Measurements from ENCODE around the gene B3GALT5. TPM values are rescaled to one million over a fixed set of nuclear protein-coding genes. Genes with fewer than 3 reads are reported as not detected.
"Not testable (repeated sequence)": the region's sequence is repeated elsewhere in the genome, so short reads cannot be mapped to it uniquely, and the experiment has no call there.

Gene B3GALT5
- 1.2 TPM for total RNA-seq (ENCODE audit: insufficient read depth, low replicate concordance)

GRCh38 chr21:39612233-39613040 lies at the start of gene B3GALT5:
Gene B3GALT5 (plus strand): TSS chr21:39612940. CDS start chr21:39660560, 47,620 bp downstream.
- peak; percentile 74 for DNase-seq (ENCODE audit: low spot score)

DNA sequence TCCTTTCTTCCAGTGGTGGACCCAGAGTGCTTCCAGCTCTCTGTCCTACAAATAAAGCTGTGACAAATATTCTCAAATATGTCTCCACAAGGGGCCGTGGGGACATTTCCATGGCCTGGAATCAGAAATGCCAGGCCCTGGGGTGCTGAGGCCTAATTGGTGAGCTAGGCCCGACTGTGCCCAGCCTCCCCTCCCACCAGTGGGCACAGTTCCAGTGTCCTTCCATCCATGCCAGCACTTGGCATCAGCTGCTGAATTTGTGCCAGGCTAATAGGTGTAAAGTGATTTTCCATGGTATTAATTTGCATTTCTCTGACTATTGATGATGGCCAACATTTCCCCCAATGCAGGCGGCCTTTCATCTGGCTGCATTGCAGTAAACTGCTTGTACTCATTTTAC lies 48.5 kb upstream of the B3GALT5 start:
- DNase-seq (ENCODE audit: low spot score), result no peak

DNA sequence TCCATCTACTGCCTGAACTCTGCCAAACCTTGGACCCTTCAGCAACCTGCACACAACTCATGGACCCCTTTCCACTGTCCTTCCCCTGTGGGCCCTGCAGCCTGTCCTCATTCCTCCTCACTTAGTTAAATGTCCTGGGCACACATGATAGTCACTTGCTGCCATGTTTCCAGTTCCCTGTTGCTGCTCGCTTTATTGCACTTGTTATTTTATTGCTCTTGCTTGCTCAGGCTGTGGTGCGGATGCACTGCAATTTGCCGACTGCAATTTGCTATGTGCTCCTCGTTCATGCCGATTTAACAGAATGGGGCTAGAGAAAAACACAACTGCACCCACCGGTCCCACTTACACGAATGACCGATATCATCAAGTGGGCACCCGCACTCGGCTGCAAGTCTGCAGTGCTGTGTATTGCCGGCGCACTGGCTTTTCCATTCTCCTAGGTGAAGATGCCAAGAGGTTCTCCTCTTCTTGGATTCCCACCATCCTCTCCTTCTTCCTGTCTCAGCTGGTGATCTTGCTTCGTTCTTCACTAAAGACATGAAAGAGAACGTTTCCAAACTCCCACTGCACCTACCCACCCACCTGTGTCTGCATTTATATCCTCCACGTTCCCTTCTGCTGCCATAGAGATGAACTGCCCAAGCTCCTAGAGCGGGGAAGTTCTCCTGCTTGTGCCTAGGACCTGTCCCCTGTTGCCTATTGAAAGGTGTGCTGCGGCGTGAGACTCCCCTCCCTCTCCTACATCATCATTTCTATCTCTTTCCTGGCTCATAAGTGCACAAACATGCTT lies 45.4 kb upstream of the B3GALT5 start:
- DNase-seq (ENCODE audit: low spot score), result no peak

DNA sequence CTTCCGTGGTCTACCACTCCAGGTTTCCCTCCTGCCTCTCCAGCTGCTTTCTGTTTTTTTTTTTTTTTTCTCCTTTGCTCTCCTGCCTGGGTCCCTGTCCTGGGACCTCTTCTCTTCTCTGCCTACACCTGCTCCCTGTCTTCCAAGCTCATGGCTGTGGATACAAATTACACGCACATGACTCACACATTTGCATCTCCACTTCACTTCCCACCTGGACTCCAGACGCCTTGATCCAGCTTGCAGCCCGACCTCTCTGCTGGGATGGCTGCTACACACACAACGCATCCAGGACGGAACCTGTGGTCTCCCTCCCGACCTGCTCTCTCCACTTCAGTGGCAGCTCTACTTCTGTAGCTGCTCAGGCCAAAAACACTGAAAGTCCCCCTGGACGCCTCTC lies 44.4 kb upstream of the B3GALT5 start:
- DNase-seq (ENCODE audit: low spot score), result no peak

GRCh38 chr21:39575775-39576174 lies 37.0 kb upstream of the B3GALT5 start:
- DNase-seq (ENCODE audit: low spot score), result no peak

DNA sequence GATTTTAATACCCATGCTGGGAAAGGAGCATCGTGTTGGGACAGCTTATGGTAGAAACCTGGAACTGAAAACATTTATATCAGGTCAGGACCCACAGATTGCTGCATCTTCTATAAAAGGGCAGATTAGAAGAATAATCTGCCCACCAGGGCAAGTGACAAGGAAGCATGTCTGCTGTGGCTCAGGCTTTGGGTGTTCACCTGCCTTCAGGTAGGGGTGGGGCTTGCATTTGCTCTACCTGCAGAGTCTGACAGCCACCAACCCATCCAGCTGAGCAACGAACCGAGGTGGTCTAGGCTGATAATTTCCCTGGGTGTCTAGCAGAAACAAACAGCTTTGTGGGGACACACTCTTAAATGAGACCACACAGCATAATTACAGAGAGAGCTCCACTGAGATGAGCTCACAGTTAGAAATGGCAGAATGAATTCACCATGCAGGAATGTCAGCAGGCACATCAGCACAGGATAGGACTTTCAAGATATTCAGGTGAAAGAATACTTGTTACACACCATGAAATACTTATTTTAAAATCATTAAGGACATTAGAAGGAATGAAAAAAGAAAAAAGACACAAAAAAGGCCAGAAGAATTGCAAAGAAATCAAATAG lies 36.1 kb upstream of the B3GALT5 start:
- no peak for DNase-seq (ENCODE audit: low spot score)

- DNase-seq (ENCODE audit: low spot score), result no peak
These were observed 32.9 kb upstream of the B3GALT5 start for GRCh38 chr21:39579734-39580332.

- DNase-seq (ENCODE audit: low spot score), result no peak
These were observed 32.0 kb upstream of the B3GALT5 start for GRCh38 chr21:39580744-39581143.

- no peak for DNase-seq (ENCODE audit: low spot score)
These were observed 31.3 kb upstream of the B3GALT5 start for GRCh38 chr21:39581414-39581813.

DNA sequence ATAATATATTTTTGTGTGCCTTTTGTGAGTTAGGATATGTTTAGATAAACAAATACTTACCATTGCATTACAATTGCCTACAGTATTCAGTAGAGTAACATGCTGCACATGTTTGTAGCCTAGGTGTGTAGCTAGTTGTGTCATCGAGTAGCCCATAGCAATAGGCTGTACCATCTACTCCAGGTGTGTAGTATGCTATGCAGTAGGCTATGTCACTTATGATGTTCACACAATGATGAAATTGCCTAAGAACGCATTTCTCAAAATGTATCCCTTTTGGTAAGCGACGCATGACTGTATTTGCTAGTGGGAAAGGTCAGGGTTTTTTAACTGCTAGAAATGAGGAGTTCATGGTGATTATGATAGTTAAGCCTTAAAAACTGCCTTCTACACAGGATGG lies 30.0 kb upstream of the B3GALT5 start:
- no peak for DNase-seq (ENCODE audit: low spot score)

- not testable (repeated sequence) for DNase-seq (ENCODE audit: low spot score)
These were observed 29.2 kb upstream of the B3GALT5 start for GRCh38 chr21:39583586-39583985.

DNA sequence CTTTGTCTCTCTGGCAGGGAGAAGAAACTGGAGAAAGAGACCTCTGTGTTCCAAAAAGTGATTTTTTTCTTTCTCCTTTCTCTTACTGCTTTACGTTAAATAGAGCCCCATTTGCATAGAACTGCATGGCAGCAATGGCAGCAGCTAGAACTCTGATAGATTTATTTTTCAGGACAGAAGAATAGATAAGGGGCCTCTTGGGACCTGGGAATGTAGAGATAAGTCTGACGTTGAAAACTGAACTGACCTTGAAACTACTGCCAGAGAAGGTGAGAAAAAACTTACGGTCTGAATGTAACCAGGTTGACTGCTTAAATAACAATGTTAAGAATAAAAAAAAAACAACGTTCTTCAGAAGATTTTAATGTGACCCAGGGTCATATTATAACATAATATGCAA lies 25.4 kb upstream of the B3GALT5 start:
- no peak for DNase-seq (ENCODE audit: low spot score)

- DNase-seq (ENCODE audit: low spot score), result no peak
These were observed 23.9 kb upstream of the B3GALT5 start for GRCh38 chr21:39588884-39589283.

GRCh38 chr21:39593522-39593921 lies 19.2 kb upstream of the B3GALT5 start:
- DNase-seq (ENCODE audit: low spot score), result no peak

DNA sequence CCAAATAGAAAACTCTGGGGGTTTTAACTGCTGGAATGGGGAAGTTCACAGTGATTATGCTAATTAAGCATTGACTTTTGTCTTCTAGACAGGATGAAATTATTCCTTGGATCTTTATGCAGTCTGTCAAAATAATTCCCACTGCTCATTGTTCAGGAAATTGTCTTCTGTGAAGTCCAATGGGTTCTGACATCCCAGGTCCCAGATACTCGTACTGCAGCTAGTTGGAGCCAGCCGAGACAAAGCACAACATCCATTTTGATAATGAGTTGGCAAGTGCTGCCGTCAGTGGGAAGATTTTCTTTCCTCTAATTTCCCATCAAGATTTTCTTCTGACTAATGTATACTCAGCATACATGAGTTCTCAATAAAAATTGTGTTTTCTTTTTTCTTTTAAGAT lies 17.3 kb upstream of the B3GALT5 start:
- DNase-seq (ENCODE audit: low spot score), result no peak

GRCh38 chr21:39597595-39597994 lies 15.1 kb upstream of the B3GALT5 start:
- no peak for DNase-seq (ENCODE audit: low spot score)

- DNase-seq (ENCODE audit: low spot score), result no peak
These were observed 13.4 kb upstream of the B3GALT5 start for GRCh38 chr21:39599191-39599970.

- no peak for DNase-seq (ENCODE audit: low spot score)
These were observed 11.4 kb upstream of the B3GALT5 start for GRCh38 chr21:39601187-39601928.

DNA sequence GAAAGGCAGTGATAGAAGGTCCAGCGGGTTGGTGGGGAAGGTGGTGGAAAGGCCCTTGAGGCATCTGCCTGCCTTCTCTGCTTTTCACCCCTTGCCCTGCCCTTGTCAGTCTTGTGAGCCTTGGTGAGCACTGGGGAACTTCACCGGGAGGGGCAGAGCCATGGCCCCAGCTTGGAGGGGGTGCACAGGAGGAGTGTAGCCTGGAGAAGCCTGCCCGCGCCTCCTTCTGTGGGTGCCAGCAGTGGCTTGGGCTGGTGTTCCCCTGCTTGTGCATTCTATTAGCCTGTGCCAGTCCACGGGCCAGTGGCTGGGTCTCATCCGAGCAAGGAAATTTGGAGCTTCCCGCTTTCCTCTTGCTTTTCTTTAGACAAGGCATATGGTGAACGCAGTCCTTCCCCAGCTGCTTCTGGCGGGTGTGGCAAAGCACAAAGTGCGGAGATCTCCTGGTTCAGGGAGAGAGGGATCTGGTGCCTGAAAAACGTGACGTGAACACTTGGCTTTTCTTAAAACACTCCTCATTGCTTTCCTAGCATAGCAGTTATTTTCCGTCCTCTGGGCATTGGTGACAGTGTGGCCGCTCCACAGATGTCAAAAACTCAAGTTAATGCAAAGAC lies 10.6 kb upstream of the B3GALT5 start:
- DNase-seq (ENCODE audit: low spot score), result no peak

GRCh38 chr21:39602793-39603192 lies 9.9 kb upstream of the B3GALT5 start:
- DNase-seq (ENCODE audit: low spot score), result no peak

All from umbilical cord (tissue), 2 donors.